GM10248 (cell line): Measurements from ENCODE around the gene KCNH1.

Source experiments
- CTCF ChIA-PET: fragments of 300-600 bp; sonication (Branson Sonifier 250); formaldehyde crosslinking; extraction: SDS; loops from one replicate; lab custom pipeline; 2021; ENCODE audit warnings: antibody characterized with exemption; lab: Yijun Ruan, JAX
- POLR2A ChIA-PET: fragments of 350-650 bp; sonication (Branson Sonifier 250); formaldehyde crosslinking; extraction: SDS; loops from one replicate; lab custom pipeline; 2020; ENCODE audit warnings: antibody characterized with exemption; lab: Yijun Ruan, JAX
- DNase-seq: peaks from one replicate; pipeline ENCODE4 v3.0.0; 2012; ENCODE audit errors: extremely low spot score
- TF ChIP-seq, protein P1 (sequence below): IDR thresholded peaks from 2 replicates; pipeline ENCODE4 v1.5.1; 2012; ENCODE audit warnings: mild to moderate bottlenecking, low read depth; ENCODE audit errors: extremely low read depth, missing control alignments, control extremely low read depth

Gene KCNH1

DNA sequence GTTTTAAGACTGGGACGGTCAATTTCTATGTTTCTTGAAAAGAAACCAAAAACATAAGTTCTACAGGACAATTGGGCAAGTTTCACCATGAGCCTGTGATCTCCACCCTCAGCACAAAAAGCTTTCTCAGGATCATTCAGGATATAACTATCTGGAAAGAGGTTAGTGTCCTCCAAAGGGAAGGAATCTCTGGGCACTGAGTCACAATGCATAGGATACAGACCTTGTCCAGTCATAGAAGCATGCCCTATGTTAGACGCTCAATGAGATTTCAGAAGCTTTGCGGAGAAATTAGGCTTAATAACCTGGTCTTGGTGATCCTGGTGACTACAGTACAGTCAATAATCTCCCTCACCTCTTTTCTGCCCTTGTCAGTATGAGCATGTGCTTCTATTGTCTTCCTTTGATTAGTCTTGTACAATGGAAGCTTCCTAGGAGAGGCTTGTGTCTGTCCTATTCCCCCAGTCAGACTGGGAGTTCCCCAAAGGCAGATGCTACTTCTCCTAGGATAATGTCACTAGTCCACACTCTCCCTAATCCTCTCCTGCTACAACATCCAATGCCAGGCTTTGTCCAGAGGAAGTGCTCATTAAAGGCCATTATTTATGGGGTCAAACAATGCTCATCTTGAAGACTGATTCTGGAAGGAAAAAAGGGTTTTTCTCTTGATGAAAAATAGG lies 97.4 kb downstream of the KCNH1 start:
- TF ChIP-seq, protein P1, sequence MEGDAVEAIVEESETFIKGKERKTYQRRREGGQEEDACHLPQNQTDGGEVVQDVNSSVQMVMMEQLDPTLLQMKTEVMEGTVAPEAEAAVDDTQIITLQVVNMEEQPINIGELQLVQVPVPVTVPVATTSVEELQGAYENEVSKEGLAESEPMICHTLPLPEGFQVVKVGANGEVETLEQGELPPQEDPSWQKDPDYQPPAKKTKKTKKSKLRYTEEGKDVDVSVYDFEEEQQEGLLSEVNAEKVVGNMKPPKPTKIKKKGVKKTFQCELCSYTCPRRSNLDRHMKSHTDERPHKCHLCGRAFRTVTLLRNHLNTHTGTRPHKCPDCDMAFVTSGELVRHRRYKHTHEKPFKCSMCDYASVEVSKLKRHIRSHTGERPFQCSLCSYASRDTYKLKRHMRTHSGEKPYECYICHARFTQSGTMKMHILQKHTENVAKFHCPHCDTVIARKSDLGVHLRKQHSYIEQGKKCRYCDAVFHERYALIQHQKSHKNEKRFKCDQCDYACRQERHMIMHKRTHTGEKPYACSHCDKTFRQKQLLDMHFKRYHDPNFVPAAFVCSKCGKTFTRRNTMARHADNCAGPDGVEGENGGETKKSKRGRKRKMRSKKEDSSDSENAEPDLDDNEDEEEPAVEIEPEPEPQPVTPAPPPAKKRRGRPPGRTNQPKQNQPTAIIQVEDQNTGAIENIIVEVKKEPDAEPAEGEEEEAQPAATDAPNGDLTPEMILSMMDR, result no peak
- POLR2A ChIA-PET, result no interaction called here
- DNase-seq, result no peak
- CTCF ChIA-PET, result no interaction called here

DNA sequence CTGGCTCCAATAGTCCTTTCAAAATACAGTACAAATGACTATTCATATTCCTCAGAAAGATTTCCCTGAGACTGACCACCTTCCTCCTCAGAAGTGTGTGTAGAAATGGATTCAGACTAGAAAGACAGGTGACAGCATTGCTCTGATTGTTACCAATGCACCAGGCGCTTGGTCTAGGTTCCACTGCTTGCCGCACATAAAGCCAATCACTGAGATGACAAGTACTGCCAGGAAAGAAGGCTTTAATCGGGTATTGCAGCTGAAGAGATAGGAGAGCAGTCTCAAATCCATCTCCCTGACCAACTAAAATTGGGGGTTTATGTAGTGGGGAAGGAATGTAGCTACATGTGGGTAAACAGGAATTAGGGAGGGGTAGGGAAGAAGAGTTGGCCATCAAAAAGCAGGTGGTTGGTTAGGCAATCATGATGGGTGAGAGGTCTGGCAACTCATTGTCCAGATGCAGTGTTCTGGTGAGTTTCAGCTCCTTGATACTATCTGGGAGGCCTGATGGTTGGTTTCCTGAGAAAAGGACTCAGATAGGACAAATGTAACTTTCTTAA lies 98.0 kb downstream of the KCNH1 start:
- ChIA-PET CTCF (no interaction called here), POLR2A (no interaction called here)
- TF ChIP-seq, protein P1, result no peak

DNA sequence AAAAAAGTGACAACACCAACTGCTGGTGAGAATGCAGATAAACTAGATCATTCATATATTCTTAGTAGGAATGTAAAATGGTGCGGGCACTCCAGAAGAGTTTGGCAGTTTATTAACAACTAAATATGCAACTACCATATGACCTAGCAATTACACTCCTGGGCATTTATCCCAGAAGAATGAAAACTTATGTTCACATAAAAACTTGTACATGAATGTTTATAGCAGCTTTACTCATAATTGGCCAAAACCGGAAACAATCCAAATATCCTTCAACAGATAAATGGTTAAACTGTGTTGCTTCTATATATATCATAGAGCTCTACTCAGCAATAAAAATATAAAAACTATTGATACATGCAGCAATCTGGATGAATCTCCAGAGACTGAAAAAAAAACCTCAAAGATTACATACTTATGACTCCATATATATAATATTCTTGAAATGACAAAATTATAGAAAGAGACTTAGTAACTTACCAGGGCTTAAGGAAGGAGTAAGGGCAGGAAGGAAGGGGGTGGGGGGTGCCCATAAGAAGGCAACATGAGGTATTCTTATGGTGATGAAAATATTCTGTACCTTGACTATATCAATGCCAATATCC lies 99.9 kb downstream of the KCNH1 start:
- ChIA-PET POLR2A (no interaction called here), CTCF (no interaction called here)
- TF ChIP-seq, protein P1, result no peak
- DNase-seq, result no peak

More for the DNA sequence above, 98.0 kb downstream of the KCNH1 start:
- DNase-seq, result no peak

DNA sequence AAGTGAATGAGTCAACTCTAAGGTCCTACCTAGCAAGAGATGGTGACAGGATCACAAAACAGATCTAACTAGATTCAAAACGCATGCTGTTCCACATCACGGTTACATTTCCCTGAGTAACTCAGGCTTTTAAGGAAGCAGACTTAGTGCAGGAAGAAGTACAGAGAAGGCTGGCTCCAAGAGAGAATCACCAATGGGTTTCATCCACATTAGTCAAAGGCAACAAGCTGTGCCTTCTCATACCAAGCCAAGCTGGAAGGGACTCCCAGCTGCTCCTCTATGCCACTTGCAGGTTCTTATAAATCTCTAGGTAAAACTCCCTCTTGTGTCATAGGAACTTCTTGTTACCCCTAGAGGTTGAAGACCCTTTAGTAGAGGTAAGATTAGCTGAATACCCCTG lies 109.0 kb downstream of the KCNH1 start:
- DNase-seq, result no peak
- ChIA-PET POLR2A (no interaction called here), CTCF (interaction anchor here (1.1 to 1.2 kb wide), 2 partner anchors 21 to 197 kb away, joined by 3 read pairs; no protein-coding TSS in a partner anchor)
- TF ChIP-seq, protein P1, result no peak

DNA sequence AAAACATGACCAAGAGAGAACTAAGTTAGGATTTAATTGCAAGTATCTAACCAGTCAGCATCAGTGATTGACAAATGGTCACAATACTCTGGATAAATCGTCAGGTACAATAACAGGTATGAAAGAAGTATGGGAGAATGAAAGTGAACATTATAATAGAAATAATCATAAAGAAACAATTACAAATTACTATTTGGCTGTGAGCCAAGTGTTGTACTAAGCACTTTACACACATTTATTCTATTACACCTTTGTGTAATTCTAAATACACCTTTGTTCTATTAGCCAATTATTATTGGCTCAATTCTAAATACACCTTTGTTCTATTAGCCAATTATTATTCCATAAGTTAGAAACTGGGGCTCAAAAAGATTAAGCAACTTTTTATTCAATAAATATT lies 114.7 kb downstream of the KCNH1 start:
- ChIA-PET CTCF (no interaction called here), POLR2A (no interaction called here)
- TF ChIP-seq, protein P1, result no peak
- DNase-seq, result no peak

DNA sequence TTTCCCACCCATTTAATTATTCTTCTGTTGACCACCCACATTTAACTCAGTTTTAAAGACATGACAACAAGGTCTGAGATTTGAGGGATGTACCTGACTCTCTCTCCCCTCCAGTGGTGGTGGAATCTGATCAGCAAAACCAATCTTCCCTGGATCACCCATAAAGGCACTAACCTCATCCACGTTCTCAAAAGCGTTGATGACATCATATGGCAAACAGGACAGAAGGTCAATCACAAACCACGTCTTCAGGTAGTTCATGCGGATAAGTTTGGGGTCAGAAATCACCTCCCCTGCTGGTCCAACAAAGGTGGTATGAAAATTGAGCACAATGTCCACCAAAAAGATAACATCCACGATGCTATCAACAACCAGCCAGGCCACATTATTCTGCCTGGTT lies 115.3 kb downstream of the KCNH1 start:
- ChIA-PET CTCF (no interaction called here), POLR2A (no interaction called here)
- no peak for DNase-seq
- TF ChIP-seq, protein P1, result no peak
